Measurements from ENCODE around the gene SETMAR.
"Not testable (repeated sequence)": the region's sequence is repeated elsewhere in the genome, so short reads cannot be mapped to it uniquely, and the experiment has no call there.

Gene SETMAR

GRCh38 chr3:4326868-4327267, 23.7 kb downstream of the SETMAR start:
- Histone ChIP-seq H3K27me3 (ENCODE audit: control insufficient read depth, insufficient read depth, low read length) (no peaks in the 10 kb centered on the region), H3K4me1 (no peaks in the 10 kb centered on the region), H3K9ac (no peak overlapping the region), H3K36me3 (ENCODE audit: control insufficient read depth, insufficient read depth, low read length) (no peaks in the 10 kb centered on the region), H3K4me2 (ENCODE audit: low read length) (no peak overlapping the region), H2AFZ (no peak overlapping the region), H3K4me3 (ENCODE audit: low read depth, low read length) (no peak overlapping the region), H3K27ac (no peak overlapping the region), H3K79me2 (no peaks in the 10 kb centered on the region), H3K9me3 (ENCODE audit: control insufficient read depth, low read length) (no peaks in the 10 kb centered on the region)
- TF ChIP-seq, protein P1, sequence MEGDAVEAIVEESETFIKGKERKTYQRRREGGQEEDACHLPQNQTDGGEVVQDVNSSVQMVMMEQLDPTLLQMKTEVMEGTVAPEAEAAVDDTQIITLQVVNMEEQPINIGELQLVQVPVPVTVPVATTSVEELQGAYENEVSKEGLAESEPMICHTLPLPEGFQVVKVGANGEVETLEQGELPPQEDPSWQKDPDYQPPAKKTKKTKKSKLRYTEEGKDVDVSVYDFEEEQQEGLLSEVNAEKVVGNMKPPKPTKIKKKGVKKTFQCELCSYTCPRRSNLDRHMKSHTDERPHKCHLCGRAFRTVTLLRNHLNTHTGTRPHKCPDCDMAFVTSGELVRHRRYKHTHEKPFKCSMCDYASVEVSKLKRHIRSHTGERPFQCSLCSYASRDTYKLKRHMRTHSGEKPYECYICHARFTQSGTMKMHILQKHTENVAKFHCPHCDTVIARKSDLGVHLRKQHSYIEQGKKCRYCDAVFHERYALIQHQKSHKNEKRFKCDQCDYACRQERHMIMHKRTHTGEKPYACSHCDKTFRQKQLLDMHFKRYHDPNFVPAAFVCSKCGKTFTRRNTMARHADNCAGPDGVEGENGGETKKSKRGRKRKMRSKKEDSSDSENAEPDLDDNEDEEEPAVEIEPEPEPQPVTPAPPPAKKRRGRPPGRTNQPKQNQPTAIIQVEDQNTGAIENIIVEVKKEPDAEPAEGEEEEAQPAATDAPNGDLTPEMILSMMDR (IDR thresholded peaks at IDR 0.05) = no peak

- H2AFZ ChIP-seq = not testable (repeated sequence)
Measured at GRCh38 chr3:4329806-4330205, 26.6 kb downstream of the SETMAR start.

GRCh38 chr3:4332111-4332510, 28.9 kb downstream of the SETMAR start:
- no peaks in the 10 kb centered on the region for H3K36me3 ChIP-seq (ENCODE audit: control insufficient read depth, insufficient read depth, low read length)
- H2AFZ ChIP-seq = no peak overlapping the region
- H3K27ac ChIP-seq = no peak overlapping the region
- TF ChIP-seq, protein P1 (IDR thresholded peaks at IDR 0.05) = no peak
- no peaks in the 10 kb centered on the region for H3K9me3 ChIP-seq (ENCODE audit: control insufficient read depth, low read length)
- no peaks in the 10 kb centered on the region for H3K4me1 ChIP-seq
- H3K9ac ChIP-seq = no peak overlapping the region
- H3K4me3 ChIP-seq (ENCODE audit: low read depth, low read length) = no peak overlapping the region
- H3K27me3 ChIP-seq (ENCODE audit: control insufficient read depth, insufficient read depth, low read length) = no peaks in the 10 kb centered on the region
- no peaks in the 10 kb centered on the region for H3K79me2 ChIP-seq
- no peak overlapping the region for H3K4me2 ChIP-seq (ENCODE audit: low read length)

More at GRCh38 chr3:4329806-4330205, 26.6 kb downstream of the SETMAR start:
- not testable (repeated sequence) for H3K36me3 ChIP-seq (ENCODE audit: control insufficient read depth, insufficient read depth, low read length); H3K9me3 ChIP-seq (ENCODE audit: control insufficient read depth, low read length); H3K4me1 ChIP-seq; H3K79me2 ChIP-seq; H3K27ac ChIP-seq; H3K4me3 ChIP-seq (ENCODE audit: low read depth, low read length); H3K9ac ChIP-seq; H3K27me3 ChIP-seq (ENCODE audit: control insufficient read depth, insufficient read depth, low read length); H3K4me2 ChIP-seq (ENCODE audit: low read length)

DNA sequence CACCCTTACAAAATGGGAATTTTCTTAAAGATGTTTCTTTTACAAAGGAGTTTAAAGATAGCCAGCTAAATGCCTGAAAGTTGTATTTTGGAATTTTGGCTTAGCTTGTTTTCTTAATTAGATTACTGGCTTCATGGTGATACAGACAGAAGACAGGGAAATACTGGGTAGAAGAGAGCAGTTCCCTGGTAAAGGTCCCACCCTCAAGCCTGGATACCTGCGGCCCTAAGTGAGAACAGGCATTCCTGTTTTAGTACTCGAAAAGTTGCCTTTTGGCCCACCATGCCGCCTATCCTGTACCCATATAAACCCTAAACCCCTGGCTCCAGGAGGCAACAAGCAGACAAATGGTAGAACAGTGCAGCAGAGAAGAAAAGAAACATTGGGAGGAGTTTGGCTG, 29.4 kb downstream of the SETMAR start:
- Histone ChIP-seq H3K27me3 (ENCODE audit: control insufficient read depth, insufficient read depth, low read length) (no peaks in the 10 kb centered on the region), H3K27ac (no peak overlapping the region), H3K4me2 (ENCODE audit: low read length) (no peak overlapping the region), H3K9me3 (ENCODE audit: control insufficient read depth, low read length) (no peaks in the 10 kb centered on the region), H3K79me2 (no peaks in the 10 kb centered on the region), H2AFZ (no peak overlapping the region), H3K9ac (no peak overlapping the region), H3K36me3 (ENCODE audit: control insufficient read depth, insufficient read depth, low read length) (no peaks in the 10 kb centered on the region), H3K4me3 (ENCODE audit: low read depth, low read length) (no peak overlapping the region), H3K4me1 (no peaks in the 10 kb centered on the region)
- TF ChIP-seq, protein P1 (IDR thresholded peaks at IDR 0.05) = no peak

DNA sequence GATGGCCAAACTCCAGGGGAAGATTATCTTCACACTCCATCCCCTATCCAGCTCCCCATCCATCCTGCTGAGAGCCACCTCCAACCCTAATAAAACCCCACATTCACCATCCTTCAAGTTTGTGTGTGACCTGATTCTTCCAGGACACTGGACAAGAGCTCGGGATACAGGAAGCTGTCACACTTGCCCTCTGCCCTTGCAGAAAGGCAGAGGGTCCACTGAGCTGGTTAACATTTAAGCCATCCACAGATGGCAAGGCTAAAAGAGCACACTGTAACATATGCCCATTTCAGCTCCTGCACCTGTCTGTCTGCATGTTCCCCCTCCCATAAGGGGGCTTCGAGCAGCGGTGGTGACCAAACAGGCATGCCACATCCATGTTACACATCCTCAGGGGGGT, 29.8 kb downstream of the SETMAR start:
- TF ChIP-seq, protein P1 (IDR thresholded peaks at IDR 0.05) = no peak
- Histone ChIP-seq H3K4me3 (ENCODE audit: low read depth, low read length) (no peak overlapping the region), H3K9ac (no peak overlapping the region), H3K79me2 (no peaks in the 10 kb centered on the region), H3K27me3 (ENCODE audit: control insufficient read depth, insufficient read depth, low read length) (no peaks in the 10 kb centered on the region), H3K4me1 (no peaks in the 10 kb centered on the region), H3K4me2 (ENCODE audit: low read length) (no peak overlapping the region), H3K27ac (no peak overlapping the region), H2AFZ (no peak overlapping the region), H3K36me3 (ENCODE audit: control insufficient read depth, insufficient read depth, low read length) (no peaks in the 10 kb centered on the region), H3K9me3 (ENCODE audit: control insufficient read depth, low read length) (no peaks in the 10 kb centered on the region)
